ENCODE data around the gene PKN1.

Gene PKN1

GRCh38 chr19:14516746-14517438 is 83.8 kb downstream of the PKN1 start:
- DNase-seq: peak in 1 of 3 experiments; percentile 45

- DNase-seq: no peak
Measured at GRCh38 chr19:14517446-14517839, 84.3 kb downstream of the PKN1 start.

- peak; percentile 35 to 95 (median 93) for DNase-seq
Measured at GRCh38 chr19:14517840-14518505, 84.9 kb downstream of the PKN1 start, which contains the start of gene DNAJB1. DNAJB1 (minus strand) TSS chr19:14518397; CDS start chr19:14518349, 48 bp downstream.

GRCh38 chr19:14519245-14519859 is 86.2 kb downstream of the PKN1 start:
- DNase-seq: no peak

- no peak for DNase-seq
Measured at GRCh38 chr19:14519860-14520407, 86.8 kb downstream of the PKN1 start.

GRCh38 chr19:14520543-14520942 is 87.4 kb downstream of the PKN1 start:
- DNase-seq: no peak
